Progenitor cell of endocrine pancreas (in vitro differentiated cells): ENCODE data around the gene PHF12. TPM values are rescaled to one million over a fixed set of nuclear protein-coding genes. Genes with fewer than 3 reads are reported as not detected.

Source experiments
- DNase-seq: peaks from one replicate; pipeline ENCODE4 v3.0.0; 2021; ENCODE audit warnings: low spot score; ENCODE audit not compliant: unreplicated experiment
- H3K27ac Mint-ChIP-seq: 2 replicates; pipeline ENCODE4 v1.8.0; 2021; ENCODE audit warnings: mild to moderate bottlenecking, moderate library complexity, mixed read lengths
- H3K27me3 Mint-ChIP-seq: 2 replicates; pipeline ENCODE4 v1.8.0; 2021; ENCODE audit warnings: mixed read lengths
- H3K36me3 Mint-ChIP-seq: 2 replicates; pipeline ENCODE4 v1.8.0; 2022; ENCODE audit warnings: mixed read lengths; ENCODE audit not compliant: insufficient read depth
- H3K4me1 Mint-ChIP-seq: 2 replicates; pipeline ENCODE4 v1.8.0; 2021; ENCODE audit warnings: low read depth, mixed read lengths
- H3K4me3 Mint-ChIP-seq: 2 replicates; pipeline ENCODE4 v1.8.0; 2021; ENCODE audit warnings: low read depth, mild to moderate bottlenecking, moderate library complexity, mixed read lengths
- H3K9me3 Mint-ChIP-seq: 2 replicates; pipeline ENCODE4 v1.8.0; 2021; ENCODE audit warnings: low read depth, mixed read lengths
- CTCF ChIP-seq: fragments of 200-600 bp; sonication (generic); IDR thresholded peaks from one replicate; pipeline ENCODE4 v1.5.0; 2021; ENCODE audit warnings: antibody characterized with exemption, mild to moderate bottlenecking; ENCODE audit not compliant: unreplicated experiment
- total RNA-seq: library from RNA; stranded (reverse); gene quantifications from 2 replicates; pipeline ENCODE4 v1.2.1, GENCODE V29; 2021

PHF12 gene
- total RNA-seq, 1 donor from 2014 or later, result 71.8 TPM

GRCh38 chr17:28875848-28876550 lies 75.3 kb downstream of the PHF12 start:
- Mint-ChIP-seq H3K4me1 (no peaks in the 10 kb centered on the region), H3K27ac (no peak overlapping the region), H3K9me3 (peaks cover 3% of the 10 kb centered on the region), H3K4me3 (no peak overlapping the region), H3K27me3 (no peaks in the 10 kb centered on the region), H3K36me3 (peaks cover 14% of the 10 kb centered on the region)
- no peak for DNase-seq
- TF ChIP-seq CTCF, result no peak

DNA sequence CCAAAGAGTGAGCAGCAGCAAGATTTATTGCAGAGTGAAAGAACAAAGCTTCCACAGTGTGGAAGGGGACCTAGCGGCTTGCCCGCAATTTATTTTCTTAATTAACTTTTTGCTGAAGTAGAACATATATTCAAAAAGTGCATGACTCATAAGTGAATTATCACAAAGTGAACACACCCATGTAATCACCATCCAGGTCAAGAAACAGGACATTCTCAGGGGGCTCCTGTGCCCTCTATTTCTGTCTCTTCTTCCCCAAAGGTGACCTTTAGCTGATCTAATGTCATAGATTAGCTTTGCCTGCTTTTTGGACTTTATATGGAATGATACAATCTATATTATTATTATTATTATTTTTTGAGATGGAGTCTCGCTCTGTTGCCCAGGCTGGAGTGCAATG lies 76.6 kb downstream of the PHF12 start:
- H3K36me3 Mint-ChIP-seq, result peaks cover 11% of the 10 kb centered on the region
- no peak overlapping the region for H3K4me3 Mint-ChIP-seq
- H3K27ac Mint-ChIP-seq, result no peak overlapping the region
- no peak for DNase-seq
- H3K9me3 Mint-ChIP-seq, result peaks cover 3% of the 10 kb centered on the region
- no peaks in the 10 kb centered on the region for H3K4me1 Mint-ChIP-seq
- no peaks in the 10 kb centered on the region for H3K27me3 Mint-ChIP-seq
- TF ChIP-seq CTCF, result no peak

DNA sequence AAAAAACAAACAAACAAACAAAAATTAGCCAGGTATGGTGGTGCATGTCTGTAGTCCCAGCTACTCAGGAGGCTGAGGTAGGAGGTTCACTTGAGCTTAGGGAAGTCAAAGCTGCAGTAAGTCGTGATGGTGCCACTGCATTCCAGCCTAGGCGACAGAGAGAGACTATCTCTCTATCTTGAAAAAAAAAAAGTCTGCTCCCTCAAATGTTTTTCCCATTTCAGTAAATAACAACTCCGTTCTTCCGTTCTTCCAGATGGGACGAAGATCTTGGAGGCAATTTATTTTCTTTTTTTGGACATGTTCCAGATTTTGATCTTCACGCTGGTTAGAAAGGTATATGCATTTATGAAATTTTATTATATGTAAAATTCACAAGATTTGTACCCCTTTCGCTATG lies 77.5 kb downstream of the PHF12 start:
- Mint-ChIP-seq H3K4me1 (no peaks in the 10 kb centered on the region), H3K36me3 (peaks cover 8% of the 10 kb centered on the region), H3K9me3 (peaks cover 3% of the 10 kb centered on the region), H3K27ac (no peak overlapping the region), H3K4me3 (no peak overlapping the region), H3K27me3 (no peaks in the 10 kb centered on the region)
- TF ChIP-seq CTCF, result no peak
- no peak for DNase-seq

DNA sequence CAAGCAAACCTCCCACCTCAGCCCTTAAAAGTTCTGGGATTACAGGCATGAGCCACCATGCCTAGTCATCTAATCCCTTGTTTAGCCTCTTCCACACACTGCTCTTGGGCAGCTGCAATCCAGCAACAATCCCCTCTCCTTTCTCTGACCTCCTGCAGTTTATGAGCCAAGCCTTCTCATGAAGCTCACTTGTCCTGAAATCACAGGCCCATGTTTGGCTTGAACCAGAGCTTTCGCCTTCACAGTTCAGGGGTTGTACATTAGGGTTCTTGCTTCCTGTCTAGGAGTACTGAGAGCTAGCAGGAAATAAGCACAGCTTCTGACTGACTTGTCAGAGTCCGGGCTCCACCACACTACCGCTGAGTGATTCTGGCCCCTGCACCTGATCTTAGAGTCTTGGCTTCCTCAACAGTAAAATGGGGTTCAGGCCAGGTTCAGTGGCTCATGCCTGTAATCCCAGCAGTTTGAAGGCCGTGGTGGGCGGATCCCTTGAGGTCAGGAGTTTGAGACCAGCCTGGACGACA lies 80.2 kb downstream of the PHF12 start:
- TF ChIP-seq CTCF, result no peak
- Mint-ChIP-seq H3K27me3 (no peaks in the 10 kb centered on the region), H3K9me3 (no peaks in the 10 kb centered on the region), H3K36me3 (no peaks in the 10 kb centered on the region), H3K4me3 (no peak overlapping the region), H3K4me1 (no peaks in the 10 kb centered on the region), H3K27ac (no peak overlapping the region)
- DNase-seq, result no peak

DNA sequence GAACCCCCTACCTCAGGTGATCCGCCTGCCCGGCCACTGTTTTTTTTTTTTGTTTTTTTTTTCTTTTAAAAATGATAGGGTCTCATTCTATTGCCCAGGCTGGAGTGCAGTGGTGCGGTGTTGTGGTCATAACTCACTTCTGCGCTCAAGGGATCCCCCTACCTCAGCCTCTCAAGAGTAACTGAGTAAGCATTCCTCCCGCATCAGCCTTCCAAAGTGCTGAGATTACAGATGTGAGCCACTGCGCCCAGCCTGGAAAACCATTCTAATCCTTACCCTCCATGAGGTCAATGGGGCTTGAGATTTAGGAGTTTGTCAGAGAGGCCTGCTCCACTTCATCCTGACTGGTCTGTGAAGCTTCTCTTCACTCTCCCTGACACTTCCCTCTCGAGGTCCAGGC lies 84.0 kb downstream of the PHF12 start:
- no peaks in the 10 kb centered on the region for H3K9me3 Mint-ChIP-seq
- H3K27ac Mint-ChIP-seq, result no peak overlapping the region
- no peaks in the 10 kb centered on the region for H3K36me3 Mint-ChIP-seq
- no peak for TF ChIP-seq CTCF
- peaks cover 6% of the 10 kb centered on the region for H3K4me1 Mint-ChIP-seq
- H3K27me3 Mint-ChIP-seq, result no peaks in the 10 kb centered on the region
- H3K4me3 Mint-ChIP-seq, result no peak overlapping the region
- DNase-seq, result no peak
